IPS DF 19.7 (cell line): Measurements from ENCODE around the gene NEDD9.

ENCODE experiments used
- DNase-seq: peaks from one replicate; pipeline ENCODE4 v3.0.0-alpha.2; 2013; ENCODE audit warnings: low read depth, low spot score

Gene NEDD9

DNA sequence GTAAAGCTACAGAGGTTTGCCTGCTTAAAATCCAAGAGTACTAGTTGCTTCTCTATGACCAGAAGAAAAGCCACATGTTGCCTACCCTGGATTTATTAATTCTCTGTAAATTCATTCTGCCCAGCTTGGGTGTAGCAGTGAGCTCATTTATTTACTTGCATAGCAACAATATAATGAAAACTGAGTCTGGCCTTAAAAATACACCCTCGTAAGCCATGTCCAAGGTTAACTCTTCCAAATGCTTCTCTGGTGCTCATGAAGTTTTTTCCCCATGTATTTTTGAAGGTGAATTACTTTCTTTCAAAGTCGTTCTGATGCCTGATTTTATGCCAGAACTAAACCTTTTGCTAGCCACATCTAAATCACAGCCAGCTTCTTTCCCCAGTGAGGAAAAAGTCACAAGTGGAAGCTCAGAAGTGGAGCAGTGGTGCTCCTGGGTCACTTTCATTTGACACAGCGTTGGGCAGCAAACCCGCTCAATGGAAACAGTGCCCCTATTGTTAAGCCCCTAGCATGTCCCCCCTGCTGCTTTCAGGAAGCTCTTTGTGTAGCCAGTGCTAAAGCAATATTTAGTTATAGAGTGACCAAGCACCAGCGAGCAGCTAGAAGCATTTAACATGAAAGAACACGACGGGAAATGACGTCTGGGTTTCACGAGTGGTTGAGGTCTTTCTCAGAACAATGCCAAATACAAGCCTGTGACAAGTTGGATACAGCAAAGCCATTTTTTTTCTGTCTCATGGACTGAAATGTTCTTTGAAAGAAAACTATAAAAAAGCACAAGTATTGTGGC, 29.8 kb downstream of the NEDD9 start:
- no peak for DNase-seq

DNA sequence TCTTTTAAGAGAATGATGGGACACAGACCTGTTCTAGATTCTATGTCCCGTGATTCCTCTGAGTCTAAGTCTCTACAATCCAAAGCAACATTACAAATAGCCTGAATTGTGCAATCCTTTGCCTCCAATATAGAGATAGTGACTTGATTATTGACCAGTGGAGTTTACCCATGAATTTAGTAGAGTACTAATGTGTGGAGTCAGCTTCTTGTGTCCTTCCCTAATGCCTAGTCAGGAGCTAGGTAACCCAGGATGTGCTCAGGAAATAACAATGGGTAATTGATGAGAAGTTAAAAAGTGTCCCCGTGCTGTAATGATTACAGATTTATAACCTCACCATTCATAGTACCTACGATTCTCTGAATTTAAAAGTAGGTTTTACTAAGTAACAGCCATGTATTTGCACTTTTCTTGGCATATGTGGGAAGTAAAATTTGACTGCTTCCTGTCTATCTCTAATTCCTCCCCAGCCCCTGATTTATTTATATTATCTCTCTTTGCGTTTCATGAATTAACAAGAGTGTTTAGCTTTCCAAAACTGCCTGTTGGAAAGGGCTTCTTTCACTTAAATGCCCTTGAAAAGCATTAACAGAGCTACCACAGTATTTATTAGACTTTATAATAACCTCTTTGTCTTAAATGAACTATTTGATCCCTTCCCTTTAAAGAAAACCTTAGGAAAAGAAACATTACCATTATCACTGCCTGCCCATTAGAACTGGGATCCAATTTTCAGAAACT, 30.5 kb downstream of the NEDD9 start:
- no peak for DNase-seq

DNA sequence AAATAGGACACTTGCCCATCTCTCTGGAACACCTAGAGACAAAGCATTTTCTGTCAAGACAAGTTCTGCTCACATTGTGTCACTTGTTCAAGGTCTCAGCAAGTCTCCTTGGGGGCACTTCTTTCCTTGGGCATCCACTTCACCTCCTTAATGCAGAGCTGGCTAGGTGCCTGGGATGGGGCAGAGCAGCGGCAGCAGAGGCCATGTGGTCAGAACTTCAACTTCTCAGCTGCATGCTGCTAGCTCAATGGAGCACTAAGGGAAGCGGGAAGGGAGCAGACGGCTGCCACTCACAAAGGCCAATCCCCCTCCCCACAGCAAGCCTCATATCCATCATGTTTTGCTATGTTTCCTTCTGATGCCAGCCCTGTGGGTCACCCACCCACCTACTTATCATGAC, 31.5 kb downstream of the NEDD9 start:
- DNase-seq: no peak

DNA sequence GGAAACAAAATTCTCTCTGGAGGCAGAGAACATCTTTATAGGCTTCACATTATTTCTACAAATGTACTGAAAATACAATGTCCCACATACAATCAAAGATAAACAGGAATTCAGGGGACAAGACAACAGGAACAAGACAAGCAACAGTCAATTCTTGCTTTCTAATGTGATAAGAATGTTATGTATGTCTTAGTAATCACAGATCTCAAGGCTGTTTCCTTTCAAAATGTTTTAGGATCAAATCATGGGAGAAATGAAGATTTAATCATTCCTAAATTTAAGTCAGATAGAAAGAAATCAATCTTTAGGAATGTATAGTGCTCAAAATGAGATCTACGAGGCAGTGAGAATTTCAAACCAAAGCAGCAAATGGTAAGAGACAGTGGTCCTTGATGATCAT, 32.1 kb downstream of the NEDD9 start:
- no peak for DNase-seq

DNA sequence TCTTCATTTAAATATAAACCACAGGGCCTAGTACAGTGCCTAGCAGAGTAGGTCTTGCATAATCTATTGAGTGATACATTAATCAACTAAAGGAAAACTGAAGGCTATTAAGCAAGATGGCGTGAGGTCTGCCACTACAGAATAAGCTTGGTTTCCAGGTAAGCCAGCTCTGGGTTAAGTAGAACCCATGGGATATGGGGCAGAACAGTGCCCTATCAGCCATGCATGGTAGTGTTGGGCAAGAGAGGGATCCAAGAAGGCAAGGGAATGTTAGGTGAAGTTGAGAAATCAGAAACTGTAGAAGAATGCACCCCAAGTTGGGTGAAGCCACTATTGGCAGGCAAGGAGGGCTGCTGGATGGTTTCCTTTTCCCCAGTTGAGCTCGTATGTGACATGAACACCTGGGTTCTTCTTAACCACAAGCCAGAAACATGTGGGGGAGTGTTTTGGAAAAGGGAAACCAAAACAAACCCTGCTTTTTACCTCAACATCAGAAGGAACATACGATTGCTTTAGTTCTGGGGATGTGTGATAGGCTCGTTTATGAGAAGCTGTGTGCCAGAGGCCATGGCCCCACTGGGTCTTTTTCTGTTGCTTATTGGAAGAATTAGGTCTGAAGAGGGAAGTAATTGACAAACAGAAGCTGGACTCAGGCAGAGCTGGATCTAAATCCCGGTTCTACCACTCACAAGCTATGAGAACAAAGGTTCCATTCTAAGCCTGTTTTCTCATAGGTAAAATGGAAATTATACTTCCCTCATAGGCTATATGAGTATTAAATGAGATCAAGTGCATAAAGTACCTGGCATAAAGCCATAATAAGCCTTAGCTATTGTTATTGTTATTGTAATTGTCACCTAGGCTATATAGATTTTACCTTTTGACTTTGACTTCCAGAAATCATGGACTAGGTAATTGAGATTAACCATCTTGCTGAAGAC, 33.5 kb downstream of the NEDD9 start:
- DNase-seq: no peak

DNA sequence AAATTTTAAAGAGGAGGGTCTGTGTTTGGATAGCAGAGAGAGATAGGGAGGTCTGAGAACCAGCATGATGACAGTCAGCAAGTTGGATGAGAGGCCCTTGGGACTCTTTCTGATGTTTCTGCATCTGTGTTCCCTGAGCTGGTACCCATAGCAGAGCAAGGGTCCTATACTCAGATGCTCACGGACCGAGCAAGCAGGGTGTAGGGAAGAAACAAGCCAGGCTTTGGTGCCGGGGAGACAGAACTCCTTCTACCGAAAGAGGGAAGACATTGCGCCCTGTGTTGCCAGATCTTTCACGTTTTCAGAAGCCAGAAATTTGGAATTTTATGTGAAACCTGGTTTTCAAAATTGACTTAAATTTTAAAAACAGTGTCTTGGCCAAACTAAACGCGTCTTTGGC, 34.6 kb downstream of the NEDD9 start:
- DNase-seq: no peak

DNA sequence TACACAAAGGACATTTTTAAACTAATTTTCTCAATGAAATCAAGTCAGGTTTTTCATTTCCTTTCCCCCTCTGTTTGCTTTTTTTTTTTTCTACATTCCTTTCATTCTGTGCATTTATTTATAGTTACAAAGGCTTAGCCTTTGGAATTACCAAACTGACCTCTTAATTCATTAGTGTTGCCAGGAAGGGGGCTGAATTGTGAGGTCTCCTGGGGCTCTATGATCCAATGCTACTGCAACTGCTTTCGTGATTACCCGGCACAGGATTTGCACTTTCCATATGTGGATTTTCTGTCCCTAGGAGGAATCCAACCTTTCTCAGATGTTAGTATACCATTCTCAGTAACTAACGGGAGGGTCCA, 35.3 kb downstream of the NEDD9 start:
- DNase-seq: no peak

DNA sequence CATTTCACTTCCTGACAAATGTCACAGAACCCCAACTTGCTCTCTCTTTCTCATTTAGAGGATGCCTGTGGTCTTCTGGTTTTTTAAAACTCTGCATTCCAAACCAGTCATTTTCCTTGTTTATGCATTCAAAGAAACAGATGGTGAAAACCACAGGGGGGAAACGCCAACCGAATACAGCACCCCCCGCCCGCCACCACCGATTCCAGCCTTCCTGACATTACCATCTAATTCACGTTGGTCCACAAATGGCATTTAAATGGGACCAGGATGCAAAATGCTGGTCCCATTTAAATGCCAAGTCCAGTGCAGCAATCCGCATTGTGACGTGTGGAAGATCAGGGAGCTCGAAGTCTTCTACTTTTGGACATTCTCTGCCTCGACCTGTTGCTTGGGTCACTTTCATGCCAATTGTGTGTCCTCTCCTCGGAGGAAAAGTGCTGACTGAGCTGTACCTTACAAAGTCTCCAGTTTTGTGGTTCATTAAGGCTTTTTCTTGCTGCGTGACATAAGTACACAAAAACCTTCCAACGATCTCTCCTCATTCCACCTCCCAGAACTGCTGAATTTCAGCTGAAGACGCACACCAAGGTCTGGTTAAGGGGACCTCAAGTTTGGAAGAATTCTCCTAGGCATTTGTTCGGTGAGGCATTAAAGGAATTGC, 35.8 kb downstream of the NEDD9 start:
- no peak for DNase-seq

DNA sequence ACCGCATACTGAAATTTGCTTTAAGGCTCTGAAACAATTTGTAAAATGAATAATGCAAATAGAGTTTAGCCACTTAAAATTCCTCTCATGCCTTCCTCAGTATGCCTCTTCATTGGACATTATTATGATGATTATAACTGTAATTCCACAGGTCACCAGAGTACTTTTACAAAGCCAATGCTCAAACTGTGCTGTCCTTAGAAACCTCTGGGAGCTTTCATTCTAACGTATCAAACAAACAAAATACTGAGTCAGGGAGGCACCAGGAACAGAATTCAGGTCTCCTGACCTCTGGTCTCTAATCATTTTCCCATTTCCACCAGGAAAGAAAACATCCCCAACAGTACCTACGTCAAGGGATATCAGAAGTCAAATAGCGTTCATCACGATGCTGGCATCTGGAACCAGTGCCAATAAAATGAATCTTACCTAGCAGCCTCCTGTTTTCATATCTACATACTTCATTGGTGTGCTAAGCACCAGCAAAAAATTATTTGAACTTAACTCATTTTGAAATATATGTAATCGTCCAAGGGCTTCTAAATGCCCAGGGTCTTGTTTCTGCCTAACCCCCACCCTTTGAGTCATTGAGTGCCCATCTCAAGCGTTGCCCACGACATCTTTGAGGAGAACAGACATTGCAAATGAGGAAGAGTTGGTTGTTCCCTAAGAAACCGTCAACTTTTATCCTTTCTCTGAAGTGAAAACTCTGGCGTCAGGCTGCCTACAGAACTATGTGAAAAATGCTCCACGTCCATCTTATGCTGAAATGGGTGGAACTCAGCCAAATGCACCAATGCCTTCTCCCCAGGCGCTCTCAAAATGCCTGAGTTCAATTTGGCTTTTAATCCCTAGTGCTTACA, 37.9 kb downstream of the NEDD9 start:
- DNase-seq: no peak

DNA sequence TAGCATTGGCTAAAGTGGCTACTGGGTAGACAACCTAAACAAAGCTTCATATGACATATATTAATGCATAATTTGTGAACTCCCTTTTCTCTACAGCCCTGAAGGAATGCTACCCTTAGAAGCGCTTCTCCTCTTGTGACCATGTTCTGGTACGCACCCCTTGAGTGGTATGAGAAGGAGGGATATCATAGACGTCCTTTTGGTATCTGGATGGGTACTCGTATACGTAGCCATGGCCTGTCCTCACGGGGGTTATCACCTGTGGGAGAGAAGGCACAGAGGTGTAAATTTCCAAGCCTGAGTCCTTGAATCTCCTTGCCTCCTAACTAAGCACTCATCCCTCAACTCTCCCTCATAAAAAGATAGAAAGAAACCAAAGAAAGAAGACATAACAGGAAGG, 39.0 kb downstream of the NEDD9 start:
- no peak for DNase-seq

DNA sequence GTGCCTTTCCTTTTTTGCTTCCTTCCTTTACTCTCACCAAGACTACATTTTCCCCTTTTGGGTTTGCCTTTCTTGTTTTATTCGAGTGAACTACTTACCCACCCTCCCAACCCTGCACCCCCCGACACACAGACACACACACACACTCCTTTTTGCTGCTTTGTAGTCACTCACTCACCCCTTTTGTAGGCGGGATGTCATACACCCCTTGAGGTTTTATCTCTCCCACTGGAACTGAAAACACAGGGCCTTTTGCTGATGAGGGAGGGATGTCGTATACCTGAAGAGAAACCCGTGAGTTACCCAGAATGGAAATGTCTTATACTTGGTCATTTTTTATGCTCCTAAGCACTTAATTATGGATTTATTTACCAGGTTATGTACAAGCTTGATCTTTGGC, 40.3 kb downstream of the NEDD9 start:
- DNase-seq: no peak

DNA sequence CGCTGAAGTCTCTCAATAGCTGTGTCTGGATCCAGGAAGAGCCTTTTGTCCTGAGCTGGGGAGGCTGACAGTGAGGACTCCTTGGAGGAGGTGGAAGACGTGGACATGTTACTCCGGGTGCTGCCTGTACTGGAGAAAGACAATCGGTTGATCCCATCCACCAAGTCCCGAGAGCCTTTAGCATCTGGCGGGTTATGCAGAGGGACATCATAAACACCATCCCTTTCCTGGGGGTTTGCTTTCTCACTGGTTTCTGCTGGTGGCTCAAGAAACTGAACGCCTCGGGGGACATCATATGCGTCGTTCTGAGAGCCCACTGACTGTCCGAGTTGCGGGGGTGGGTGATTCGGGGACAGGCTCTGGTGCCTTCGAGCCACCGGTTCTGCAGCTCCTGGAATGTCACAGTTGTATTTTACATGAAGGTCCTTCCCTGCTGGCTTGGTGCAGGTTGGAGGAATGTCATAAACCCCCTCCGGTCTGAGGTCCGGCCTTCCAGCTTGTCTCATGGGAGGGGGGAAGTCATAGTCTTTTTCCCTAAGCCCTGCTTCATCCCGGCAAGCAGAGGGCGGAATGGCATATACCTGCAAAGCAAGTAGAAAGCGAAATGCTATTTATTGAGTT, 41.7 kb downstream of the NEDD9 start:
- no peak for DNase-seq

DNA sequence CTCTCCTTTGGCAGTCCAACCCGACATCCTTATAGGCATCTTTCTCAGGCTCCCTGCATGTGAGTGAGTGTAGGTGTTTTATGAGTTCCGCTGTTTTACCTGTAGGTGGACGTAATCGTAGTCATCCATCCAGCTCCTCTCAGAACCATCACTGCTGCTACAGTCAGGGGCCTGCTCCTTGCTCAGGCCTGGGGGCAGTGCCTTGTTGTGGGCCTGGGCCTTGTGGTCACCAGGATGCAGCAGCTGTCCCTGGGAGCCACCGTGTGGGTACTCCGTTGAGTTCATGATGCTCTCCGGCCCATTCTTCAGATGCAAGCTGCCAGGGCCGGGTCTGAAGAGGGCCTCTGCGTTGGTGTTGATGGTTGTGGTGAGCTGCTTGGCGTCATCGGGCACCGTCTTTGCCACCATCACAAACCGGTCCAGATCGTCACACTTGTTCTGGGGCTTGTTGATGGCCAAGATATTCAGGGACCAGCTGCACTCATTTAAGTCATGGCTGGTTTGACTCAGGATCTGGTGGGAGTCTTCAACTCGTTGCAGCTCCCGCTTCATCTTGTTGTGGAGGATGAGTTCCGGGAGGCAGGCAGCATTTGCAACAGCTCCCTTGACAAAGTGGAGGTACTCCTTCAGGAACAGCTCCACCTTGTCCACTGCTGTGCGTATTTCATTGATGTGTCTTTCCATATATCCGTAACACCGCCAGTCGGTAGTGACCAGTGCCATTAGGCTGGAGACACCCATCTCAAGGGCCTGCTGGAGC, 42.4 kb downstream of the NEDD9 start:
- no peak for DNase-seq

DNA sequence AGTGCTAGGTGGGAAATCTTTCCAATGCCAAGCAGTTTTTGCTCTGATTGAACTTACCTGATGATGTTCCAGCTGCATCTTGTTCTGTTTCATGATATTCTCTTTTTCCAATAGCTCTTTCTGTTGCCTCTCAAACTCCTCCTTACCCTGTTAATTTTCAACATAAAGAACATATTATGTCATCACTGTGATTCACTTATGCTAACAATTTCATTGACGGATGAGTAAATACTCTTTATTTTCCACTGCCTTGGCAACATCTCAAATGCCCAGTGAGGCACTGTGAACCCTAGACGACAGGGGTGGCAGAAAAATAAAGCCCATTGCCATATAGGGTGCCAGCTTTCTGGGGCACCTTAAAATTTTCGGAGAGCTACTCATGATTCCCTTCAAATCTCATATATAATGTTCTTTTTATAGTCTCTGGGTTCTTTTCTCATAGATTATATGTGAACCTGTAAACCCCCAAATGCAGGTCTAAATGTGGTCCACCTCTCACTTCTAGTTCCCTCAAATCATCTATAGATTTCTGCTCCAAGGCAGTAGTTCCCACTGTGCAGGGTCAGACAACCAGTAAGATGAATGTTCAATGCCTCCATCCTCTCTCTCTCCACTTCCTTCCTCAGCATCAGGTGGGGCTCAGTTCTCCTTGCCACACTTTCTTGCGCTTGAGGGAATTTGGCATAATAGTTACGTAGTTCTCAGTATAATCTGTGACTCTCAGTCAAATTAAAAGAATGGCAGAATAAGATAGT, 44.1 kb downstream of the NEDD9 start:
- no peak for DNase-seq

DNA sequence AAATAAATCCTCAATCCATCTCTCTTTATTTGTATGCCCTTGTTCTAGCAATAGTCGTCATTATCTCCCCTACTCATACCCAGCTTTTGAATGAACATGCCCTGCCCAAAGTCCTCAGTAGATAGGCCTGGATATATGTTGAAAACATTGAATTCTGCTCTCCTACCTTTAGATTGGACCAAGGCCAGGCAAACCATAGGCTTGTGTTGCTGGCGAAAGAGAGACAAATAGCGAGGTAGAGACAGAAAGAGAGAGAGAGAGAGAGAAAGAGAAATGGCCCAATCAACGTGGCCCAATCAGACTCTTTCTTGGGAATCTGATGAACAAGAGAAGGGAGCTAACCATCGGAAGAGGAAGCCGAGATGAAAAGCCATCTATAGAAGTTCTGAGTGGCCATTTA, 45.2 kb downstream of the NEDD9 start:
- no peak for DNase-seq

DNA sequence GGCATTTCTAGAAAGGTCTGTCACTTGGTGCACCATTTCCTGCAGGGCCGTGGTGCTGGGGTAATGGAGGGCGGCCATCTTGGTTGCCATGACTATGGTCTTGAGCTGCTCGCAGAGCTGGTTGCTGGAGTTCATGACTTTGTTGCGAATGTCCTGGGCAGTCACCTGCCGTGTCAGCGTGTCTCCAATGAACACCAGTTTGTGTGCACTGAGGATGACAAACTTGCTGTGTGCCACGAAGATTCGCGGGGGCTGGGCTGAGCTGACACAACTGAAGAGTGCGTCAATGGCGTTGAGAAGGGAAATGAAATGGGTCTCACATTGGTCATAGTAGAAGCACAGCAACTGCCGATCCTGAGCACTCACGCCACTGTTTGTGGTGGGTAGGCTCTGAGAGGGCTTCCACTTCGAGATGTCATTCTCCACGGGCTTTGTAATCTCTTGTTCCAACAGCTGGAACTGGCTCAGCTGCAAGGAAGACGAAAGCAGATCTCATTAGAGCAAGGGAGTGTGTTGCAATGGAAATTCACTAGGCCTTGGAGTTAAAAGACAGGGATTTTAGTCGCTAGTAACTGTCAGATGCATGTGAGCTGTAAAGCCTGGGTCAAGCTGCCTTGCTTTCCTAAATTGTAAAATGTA, 47.1 kb downstream of the NEDD9 start:
- no peak for DNase-seq

DNA sequence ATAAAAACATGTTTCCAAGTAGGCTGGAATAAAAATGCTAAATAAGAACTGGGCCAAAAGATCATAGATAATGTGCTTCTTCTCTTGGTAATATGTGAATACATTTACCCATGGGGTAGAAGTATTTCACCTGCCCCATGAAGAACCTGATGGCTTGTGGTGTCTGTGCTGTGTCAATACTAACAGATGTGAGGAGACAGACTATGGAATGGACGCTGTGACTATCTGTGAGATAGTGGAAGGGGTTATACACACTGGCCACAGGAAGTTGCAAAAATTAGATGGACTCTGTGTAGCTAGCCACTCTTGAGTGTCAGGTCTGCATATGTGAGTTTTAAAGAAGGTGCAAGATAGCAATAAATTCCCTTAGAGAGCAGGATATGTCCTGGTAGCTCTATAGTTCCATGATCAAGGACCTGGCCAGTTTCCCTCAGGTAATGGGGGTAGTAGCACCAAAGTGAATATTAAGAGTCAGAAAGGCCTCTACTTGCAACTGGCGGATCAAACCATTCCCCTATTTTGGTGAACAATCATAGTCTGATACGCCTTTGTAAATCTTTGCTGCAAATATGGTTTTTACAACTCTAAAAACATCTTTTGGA, 48.6 kb downstream of the NEDD9 start:
- no peak for DNase-seq
